HEK293 (cell line): ENCODE results near the gene HSF2.
"Not testable (repeated sequence)": the region's sequence is repeated elsewhere in the genome, so short reads cannot be mapped to it uniquely, and the experiment has no call there.

Experiments used
- CTCF ChIA-PET: fragments of 350-600 bp; formaldehyde crosslinking; extraction: SDS; loops from one replicate; lab custom pipeline; 2021; ENCODE audit warnings: antibody characterized with exemption; lab: Yijun Ruan, JAX
- POLR2A ChIA-PET: fragments of 300-600 bp; formaldehyde crosslinking; extraction: SDS; loops from one replicate; lab custom pipeline; 2020; ENCODE audit warnings: antibody characterized with exemption, inconsistent platforms; lab: Yijun Ruan, JAX
- H3K27ac ChIP-seq: fragments of 200-500 bp; sonication (Bioruptor generic); 2 replicates; pipeline ENCODE4 v1.5.1; 2014; ENCODE audit warnings: low read depth, low read length, control low read depth, inconsistent platforms; ENCODE audit errors: extremely low read depth
- H3K36me3 ChIP-seq, 2 experiments: fragments of 200-500 bp in 1 of 2; sonication (Bioruptor generic) in 1 of 2; 1 replicate in 1 of 2; 2 replicates in 1 of 2; pipeline ENCODE4 v1.5.1; 2014 to 2017; ENCODE audit warnings: inconsistent platforms in 2 of 2, low read length in 2 of 2; ENCODE audit not compliant: control insufficient read depth in 2 of 2, insufficient read depth in 1 of 2
- H3K4me1 ChIP-seq: fragments of 200-500 bp; sonication (Bioruptor generic); 2 replicates; pipeline ENCODE4 v1.5.1; 2014; ENCODE audit warnings: mild to moderate bottlenecking, low read length, inconsistent platforms; ENCODE audit not compliant: control insufficient read depth, insufficient read depth
- H3K4me3 ChIP-seq: 2 replicates; pipeline ENCODE4 v1.5.1; 2011; ENCODE audit warnings: low read depth, mild to moderate bottlenecking, control low read depth, low read length, moderate library complexity
- H3K9me3 ChIP-seq: fragments of 200-500 bp; sonication (Bioruptor generic); 2 replicates; pipeline ENCODE4 v1.5.1; 2014; ENCODE audit warnings: low read depth, low read length, inconsistent platforms; ENCODE audit not compliant: control insufficient read depth, insufficient read depth
- ATF2 ChIP-seq: fragments of 450-650 bp; formaldehyde crosslinking; IDR thresholded peaks from 2 replicates; pipeline ENCODE4 v1.5.1; 2016; ENCODE audit warnings: missing biosample characterization, missing genetic modification characterization, low read depth
- CTCF ChIP-seq: fragments of 450-650 bp; formaldehyde crosslinking; IDR thresholded peaks from 2 replicates; pipeline ENCODE4 v1.5.1; 2016; ENCODE audit warnings: missing biosample characterization, missing genetic modification characterization
- ELK4 ChIP-seq: IDR thresholded peaks from 2 replicates; pipeline ENCODE4 v1.6.1; 2011; ENCODE audit warnings: mild to moderate bottlenecking, low read depth, low read length, borderline replicate concordance
- KLF1 ChIP-seq: fragments of 450-650 bp; formaldehyde crosslinking; IDR thresholded peaks from 2 replicates; pipeline ENCODE4 v1.5.1; 2016; ENCODE audit warnings: missing biosample characterization, missing genetic modification characterization
- PRDM6 ChIP-seq: fragments of 450-650 bp; formaldehyde crosslinking; IDR thresholded peaks from 2 replicates; pipeline ENCODE4 v1.5.1; 2017; ENCODE audit warnings: missing biosample characterization, missing genetic modification characterization
- ZBTB48 ChIP-seq: fragments of 450-650 bp; formaldehyde crosslinking; IDR thresholded peaks from 2 replicates; pipeline ENCODE4 v1.5.1; 2016; ENCODE audit warnings: missing biosample characterization, missing genetic modification characterization
- ZEB2 ChIP-seq: fragments of 450-650 bp; formaldehyde crosslinking; IDR thresholded peaks from 2 replicates; pipeline ENCODE4 v1.5.1; 2016; ENCODE audit warnings: missing biosample characterization, missing genetic modification characterization
- ZNF112 ChIP-seq: fragments of 450-650 bp; formaldehyde crosslinking; IDR thresholded peaks from 2 replicates; pipeline ENCODE4 v1.5.0; 2017; ENCODE audit warnings: missing biosample characterization, missing genetic modification characterization
- ZNF175 ChIP-seq: fragments of 450-650 bp; formaldehyde crosslinking; IDR thresholded peaks from 2 replicates; pipeline ENCODE4 v1.5.1; 2016; ENCODE audit warnings: missing biosample characterization, missing genetic modification characterization
- ZNF202 ChIP-seq: fragments of 450-650 bp; formaldehyde crosslinking; IDR thresholded peaks from 2 replicates; pipeline ENCODE4 v1.5.1; 2016; ENCODE audit warnings: missing biosample characterization, missing genetic modification characterization, borderline replicate concordance
- ZNF416 ChIP-seq: fragments of 450-650 bp; formaldehyde crosslinking; IDR thresholded peaks from 2 replicates; pipeline ENCODE4 v1.5.1; 2016; ENCODE audit warnings: missing biosample characterization, missing genetic modification characterization
- ZNF530 ChIP-seq: fragments of 450-650 bp; formaldehyde crosslinking; IDR thresholded peaks from 2 replicates; pipeline ENCODE4 v1.5.1; 2016; ENCODE audit warnings: low read depth, missing biosample characterization, missing genetic modification characterization
- ZNF670 ChIP-seq: fragments of 450-650 bp; formaldehyde crosslinking; IDR thresholded peaks from 2 replicates; pipeline ENCODE4 v1.5.1; 2016; ENCODE audit warnings: missing biosample characterization, missing genetic modification characterization, low read depth
- ZSCAN4 ChIP-seq: fragments of 450-650 bp; formaldehyde crosslinking; IDR thresholded peaks from 2 replicates; pipeline ENCODE4 v1.5.1; 2017; ENCODE audit warnings: missing biosample characterization, missing genetic modification characterization

HSF2 gene

GRCh38 chr6:122459240-122459639 is 59.8 kb downstream of the HSF2 start:
- no peaks in the 10 kb centered on the region for H3K9me3 ChIP-seq
- H3K27ac ChIP-seq = no peak overlapping the region
- H3K4me1 ChIP-seq = no peaks in the 10 kb centered on the region
- CTCF ChIA-PET = interaction anchor here (0.6 to 1.5 kb wide), 4 partner anchors 8 to 31 kb away, joined by 3 to 5 read pairs (median 3); no protein-coding TSS in a partner anchor
- POLR2A ChIA-PET = interaction anchor here (1.8 kb wide), 1 partner anchor 12 kb away, joined by 3 read pairs; the partner anchor contains the start of gene SERINC1
- no peak overlapping the region for H3K4me3 ChIP-seq
- H3K36me3 ChIP-seq = peaks cover 11 to 31% of the 10 kb centered on the region in 2 experiments; a peak in 2 of 3 replicates
- TF ChIP-seq ZNF112 (tag by site-specific recombination) (no peak), ELK4 (no peak), ZEB2 (tag by site-specific recombination) (no peak), ZNF670 (tag by site-specific recombination) (no peak), ZNF175 (tag by site-specific recombination) (no peak), ZSCAN4 (tag by site-specific recombination) (no peak), CTCF (tag by site-specific recombination) (no peak), ZNF202 (tag by site-specific recombination) (no peak)

- H3K4me3 ChIP-seq, H3K9me3 ChIP-seq, H3K4me1 ChIP-seq, H3K27ac ChIP-seq: not testable (repeated sequence)
- TF ChIP-seq KLF1 = peak; percentile 47; the same call in 1 of the 2 replicates
- H3K36me3 ChIP-seq = peaks cover 11 to 24% of the 10 kb centered on the region in 2 experiments; a peak in 2 of 3 replicates
- POLR2A ChIA-PET = interaction anchor here (1.8 kb wide), 1 partner anchor 11 kb away, joined by 3 read pairs; the partner anchor contains the start of gene SERINC1
- CTCF ChIA-PET = interaction anchor here (0.6 to 1.5 kb wide), 3 partner anchors 8 to 26 kb away, joined by 3 to 5 read pairs (median 3); no protein-coding TSS in a partner anchor
Observed at GRCh38 chr6:122459865-122460416, 60.5 kb downstream of the HSF2 start.

- no peak for TF ChIP-seq ZNF416 (tag by site-specific recombination)
- no peak for TF ChIP-seq ZEB2 (tag by site-specific recombination)
- TF ChIP-seq ATF2 (tag by site-specific recombination) = no peak
- TF ChIP-seq PRDM6 (tag by site-specific recombination) = no peak
- no peak for TF ChIP-seq ZNF530 (tag by site-specific recombination)
- TF ChIP-seq ZBTB48 (tag by site-specific recombination) = no peak
- no peak for TF ChIP-seq ELK4
- Histone ChIP-seq H3K36me3 (peaks cover 10 to 18% of the 10 kb centered on the region in 2 experiments; a peak in 2 of 3 replicates), H3K4me1 (no peaks in the 10 kb centered on the region), H3K27ac (no peak overlapping the region), H3K4me3 (no peak overlapping the region), H3K9me3 (no peaks in the 10 kb centered on the region)
- ChIA-PET CTCF (interaction anchor here (0.6 to 0.7 kb wide), 2 partner anchors 33 to 1461 kb away, joined by 3 to 4 read pairs; no protein-coding TSS in a partner anchor), POLR2A (no interaction called here)
Observed at GRCh38 chr6:122461885-122462284, 62.4 kb downstream of the HSF2 start.
